ENCODE data around the gene UBASH3A.

Gene UBASH3A

DNA sequence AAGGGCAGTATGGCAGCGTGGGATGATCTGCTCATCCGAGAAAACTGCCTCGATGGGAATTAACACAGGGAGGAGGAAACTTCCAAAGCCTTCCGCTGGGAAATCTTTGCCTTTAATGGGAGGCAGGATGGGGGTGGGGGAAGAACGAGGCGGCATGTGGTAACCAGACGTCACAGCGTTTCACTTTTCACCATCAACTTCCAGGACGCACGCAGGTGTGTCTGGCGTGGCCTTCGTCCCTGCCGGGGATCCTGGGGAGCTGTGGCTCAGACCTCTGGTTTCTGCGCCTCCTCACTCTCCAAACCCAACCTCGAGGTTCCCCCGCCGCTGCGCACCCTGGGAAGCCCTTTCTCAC is 92.0 kb downstream of the UBASH3A start:
- no peak for DNase-seq

GRCh38 chr21:42496120-42496838 is 92.6 kb downstream of the UBASH3A start, which contains the start of gene RSPH1:
TSS of gene RSPH1 (minus strand) at chr21:42496224. CDS start at chr21:42496186, 38 bp downstream.
- peak; percentile 99 for DNase-seq

GRCh38 chr21:42496839-42497202 is 93.1 kb downstream of the UBASH3A start:
- DNase-seq, result no peak

Measured in activated CD8-positive, alpha-beta memory T cell treated with anti-CD3 and anti-CD28 coated beads, Interleukin-2, amount 50 U/mL, for 48 hours (primary cell).